ENCODE data around the gene PDIA2.

The PDIA2 gene

GRCh38 chr16:303760-304505, 21.0 kb downstream of the PDIA2 start:
- no peak for TF ChIP-seq OSR1 (CRISPR knock-in tag; IDR thresholded peaks at IDR 0.05)
- no peak for TF ChIP-seq SNAI2 (CRISPR knock-in tag; IDR thresholded peaks at IDR 0.05)
- no peak for TF ChIP-seq TSHZ2 (CRISPR knock-in tag; IDR thresholded peaks at IDR 0.05)
- no peak for TF ChIP-seq ZNF565 (CRISPR knock-in tag; conservative IDR thresholded peaks at IDR 0.05; ENCODE audit: low read depth)
- TF ChIP-seq GLIS3 (CRISPR knock-in tag; IDR thresholded peaks at IDR 0.05), result no peak
- no peak for TF ChIP-seq POU6F1 (CRISPR knock-in tag; IDR thresholded peaks at IDR 0.05; ENCODE audit: borderline replicate concordance, low read depth)
- TF ChIP-seq CSRNP3 (CRISPR knock-in tag; IDR thresholded peaks at IDR 0.05), result no peak
- no peak for TF ChIP-seq ARNTL (CRISPR knock-in tag; IDR thresholded peaks at IDR 0.05; ENCODE audit: borderline replicate concordance, low read depth)
- no peak for TF ChIP-seq PPARA (CRISPR knock-in tag; IDR thresholded peaks at IDR 0.05; ENCODE audit: borderline replicate concordance)
- TF ChIP-seq RARB (CRISPR knock-in tag; IDR thresholded peaks at IDR 0.05), result no peak
- TF ChIP-seq ZC3H10 (CRISPR knock-in tag; IDR thresholded peaks at IDR 0.05), result no peak
- no peak for TF ChIP-seq ZFP30 (CRISPR knock-in tag; IDR thresholded peaks at IDR 0.05)
- TF ChIP-seq BACH2 (CRISPR knock-in tag; IDR thresholded peaks at IDR 0.05; ENCODE audit: borderline replicate concordance), result no peak
- no peak for TF ChIP-seq PATZ1 (CRISPR knock-in tag; IDR thresholded peaks at IDR 0.05; ENCODE audit: borderline replicate concordance)
- no peak for TF ChIP-seq TOX (CRISPR knock-in tag; IDR thresholded peaks at IDR 0.05; ENCODE audit: borderline replicate concordance)
- no peak for TF ChIP-seq ZNF8 (CRISPR knock-in tag; IDR thresholded peaks at IDR 0.05)
- no peak for TF ChIP-seq ISL1 (CRISPR knock-in tag; IDR thresholded peaks at IDR 0.05)
- no peak for TF ChIP-seq CREB5 (CRISPR knock-in tag; IDR thresholded peaks at IDR 0.05; ENCODE audit: low read depth)
- no peak for TF ChIP-seq TCF4 (CRISPR knock-in tag; IDR thresholded peaks at IDR 0.05; ENCODE audit: borderline replicate concordance)
- no peak for TF ChIP-seq ESRRG (CRISPR knock-in tag; IDR thresholded peaks at IDR 0.05)
- 0 out of 3 replicates have a peak, but pooled peaks have one; percentile 32 for ATAC-seq

GRCh38 chr16:305916-306626, 23.1 kb downstream of the PDIA2 start:
- no peak for ATAC-seq
- TF ChIP-seq PATZ1 (CRISPR knock-in tag; IDR thresholded peaks at IDR 0.05; ENCODE audit: borderline replicate concordance) (no peak), POU6F1 (CRISPR knock-in tag; IDR thresholded peaks at IDR 0.05; ENCODE audit: borderline replicate concordance, low read depth) (no peak)

Measured in SK-N-SH treated with all-trans-retinoic acid at 6 μM for 48 hours (cell line).